Measurements from ENCODE around the gene DBN1. TPM values are rescaled to one million over a fixed set of nuclear protein-coding genes. Genes with fewer than 3 reads are reported as not detected.
A peak's percentile ranks its signal among the peaks of the same experiment; 100 is the strongest.

Gene DBN1
- total RNA-seq, 2 donors from 2014 or later, result 322 to 383 TPM

DNA sequence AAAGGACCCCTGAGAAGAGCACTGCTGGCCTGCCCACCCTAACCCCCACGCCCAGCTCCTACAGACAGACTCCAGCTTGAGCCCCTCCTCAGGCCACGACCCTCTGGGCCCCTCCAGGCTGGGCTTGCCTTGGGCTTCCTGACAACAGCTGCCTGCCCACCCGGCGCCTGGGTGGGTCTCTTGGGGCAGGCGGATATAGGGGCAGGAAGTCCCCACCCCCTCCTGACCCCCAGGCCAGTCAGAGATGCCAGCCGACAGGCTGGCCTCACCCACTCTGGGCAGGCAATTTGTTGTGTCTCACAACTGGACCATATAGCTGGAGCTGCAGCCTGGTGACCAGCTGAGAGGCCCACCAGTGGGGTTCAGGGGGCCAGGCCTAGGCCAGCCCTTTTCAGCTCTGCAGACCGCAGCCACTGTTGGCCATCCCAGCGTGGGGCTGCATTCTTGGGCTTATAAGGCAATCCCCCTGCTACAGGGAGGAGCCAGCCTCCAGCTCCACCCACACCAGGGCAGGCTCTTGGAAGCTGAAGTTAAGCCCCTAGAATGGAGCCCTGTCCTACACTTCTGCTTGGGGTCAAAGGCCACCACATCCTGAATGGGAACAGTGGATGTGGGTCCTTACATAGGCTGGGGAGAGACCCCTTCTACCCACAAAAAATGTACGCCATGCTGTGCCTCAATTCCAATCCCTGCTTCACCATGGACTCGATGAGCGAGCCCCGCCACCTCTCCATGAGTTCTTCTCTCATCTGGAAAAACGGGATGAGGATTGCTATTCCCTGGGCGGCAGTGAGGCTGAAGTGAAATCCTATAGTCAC, 22.0 kb upstream of the DBN1 start:
- peak overlapping the region; percentile 93 for H3K27ac ChIP-seq (ENCODE audit: low read depth, low read length)
- peaks cover 17% of the 10 kb centered on the region for H3K4me1 ChIP-seq (ENCODE audit: control insufficient read depth, insufficient read depth, low read length)
- Mint-ChIP-seq H3K27ac (peak overlapping the region; percentile 94), H3K9me3 (no peaks in the 10 kb centered on the region), H3K36me3 (ENCODE audit: low read depth) (peaks cover 29% of the 10 kb centered on the region), H3K27me3 (ENCODE audit: insufficient read depth) (peaks cover 28% of the 10 kb centered on the region), H3K4me3 (peak overlapping the region; percentile 74), H3K4me1 (peaks cover 28% of the 10 kb centered on the region)
- H3K27me3 ChIP-seq (ENCODE audit: control insufficient read depth, insufficient read depth, low read length, poor library complexity, severe bottlenecking), result peaks cover 14% of the 10 kb centered on the region
- WGBS, 2 experiments (ENCODE audit: insufficient coverage in 1 of 2, insufficient read length in 1 of 2), result 47 to 57% methylated on average over 8 to 14 of the region's 14 CpGs
- TF ChIP-seq, protein P1, sequence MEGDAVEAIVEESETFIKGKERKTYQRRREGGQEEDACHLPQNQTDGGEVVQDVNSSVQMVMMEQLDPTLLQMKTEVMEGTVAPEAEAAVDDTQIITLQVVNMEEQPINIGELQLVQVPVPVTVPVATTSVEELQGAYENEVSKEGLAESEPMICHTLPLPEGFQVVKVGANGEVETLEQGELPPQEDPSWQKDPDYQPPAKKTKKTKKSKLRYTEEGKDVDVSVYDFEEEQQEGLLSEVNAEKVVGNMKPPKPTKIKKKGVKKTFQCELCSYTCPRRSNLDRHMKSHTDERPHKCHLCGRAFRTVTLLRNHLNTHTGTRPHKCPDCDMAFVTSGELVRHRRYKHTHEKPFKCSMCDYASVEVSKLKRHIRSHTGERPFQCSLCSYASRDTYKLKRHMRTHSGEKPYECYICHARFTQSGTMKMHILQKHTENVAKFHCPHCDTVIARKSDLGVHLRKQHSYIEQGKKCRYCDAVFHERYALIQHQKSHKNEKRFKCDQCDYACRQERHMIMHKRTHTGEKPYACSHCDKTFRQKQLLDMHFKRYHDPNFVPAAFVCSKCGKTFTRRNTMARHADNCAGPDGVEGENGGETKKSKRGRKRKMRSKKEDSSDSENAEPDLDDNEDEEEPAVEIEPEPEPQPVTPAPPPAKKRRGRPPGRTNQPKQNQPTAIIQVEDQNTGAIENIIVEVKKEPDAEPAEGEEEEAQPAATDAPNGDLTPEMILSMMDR (conservative IDR thresholded peaks at IDR 0.05), result no peak
- peak; percentile 96 for DNase-seq
- H3K9ac ChIP-seq (ENCODE audit: extremely low read depth, low read length, poor library complexity, severe bottlenecking), result peak overlapping the region; percentile 71
- no peaks in the 10 kb centered on the region for H3K9me3 ChIP-seq (ENCODE audit: control insufficient read depth, low read length)
- peaks cover 45% of the 10 kb centered on the region for H3K36me3 ChIP-seq (ENCODE audit: control insufficient read depth, insufficient read depth, low read length)
- H3K4me3 ChIP-seq (ENCODE audit: low read length), result peak overlapping the region; percentile 92

DNA sequence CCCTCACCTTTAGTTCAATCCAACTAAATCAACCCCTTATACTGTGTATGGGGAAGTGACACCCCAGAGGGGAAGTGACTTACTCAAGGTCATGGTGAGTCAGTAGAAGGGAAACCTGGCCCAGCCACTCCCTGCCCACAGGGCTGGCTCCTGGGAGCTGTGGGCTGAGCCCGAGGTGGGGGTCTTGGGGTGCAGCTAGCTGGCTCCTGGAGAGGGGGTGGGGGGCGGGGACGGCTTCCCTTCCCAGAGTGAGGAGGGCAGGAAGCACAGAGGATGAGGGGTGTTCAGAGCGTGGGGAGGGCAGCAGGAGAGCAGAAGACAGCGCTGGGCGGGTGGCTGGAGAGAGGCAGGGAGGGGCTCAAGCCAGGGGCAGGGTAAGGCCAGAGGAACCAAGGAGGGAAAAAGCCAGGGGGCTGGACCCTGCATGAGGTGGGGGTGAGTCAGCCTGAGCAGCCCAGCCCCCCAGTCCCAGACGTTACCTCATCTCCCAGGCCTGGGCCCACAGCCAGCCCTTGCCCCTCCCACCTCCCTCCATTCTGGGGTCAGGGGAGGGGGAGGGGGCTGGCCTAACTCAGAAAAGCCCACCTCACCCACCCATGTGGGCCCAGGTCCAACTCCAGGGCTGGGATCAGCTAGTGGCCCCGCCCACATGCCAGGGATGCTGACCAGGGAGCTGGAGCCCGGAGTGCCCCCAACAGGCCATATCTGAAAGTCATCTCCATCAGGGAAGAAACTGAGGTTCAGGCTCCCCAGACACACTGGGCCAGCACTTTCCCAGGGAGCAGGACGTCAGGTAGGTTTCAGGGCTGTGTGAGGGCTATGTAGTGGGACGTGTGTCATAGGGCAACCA, 21.1 kb upstream of the DBN1 start:
- Mint-ChIP-seq H3K27me3 (ENCODE audit: insufficient read depth) (peaks cover 19% of the 10 kb centered on the region), H3K4me1 (peaks cover 28% of the 10 kb centered on the region), H3K9me3 (no peaks in the 10 kb centered on the region), H3K36me3 (ENCODE audit: low read depth) (peaks cover 35% of the 10 kb centered on the region), H3K4me3 (no peak overlapping the region), H3K27ac (peak overlapping the region; percentile 79)
- Histone ChIP-seq H3K9me3 (ENCODE audit: control insufficient read depth, low read length) (no peaks in the 10 kb centered on the region), H3K27ac (ENCODE audit: low read depth, low read length) (peak overlapping the region; percentile 93), H3K4me1 (ENCODE audit: control insufficient read depth, insufficient read depth, low read length) (peaks cover 17% of the 10 kb centered on the region), H3K27me3 (ENCODE audit: control insufficient read depth, insufficient read depth, low read length, poor library complexity, severe bottlenecking) (peaks cover 14% of the 10 kb centered on the region), H3K4me3 (ENCODE audit: low read length) (peak overlapping the region; percentile 92), H3K36me3 (ENCODE audit: control insufficient read depth, insufficient read depth, low read length) (peaks cover 54% of the 10 kb centered on the region), H3K9ac (ENCODE audit: extremely low read depth, low read length, poor library complexity, severe bottlenecking) (peak overlapping the region; percentile 51)
- peak; percentile 92 for DNase-seq
- TF ChIP-seq, protein P1 (conservative IDR thresholded peaks at IDR 0.05), result peak; percentile 49
- WGBS, 2 experiments (ENCODE audit: insufficient coverage in 1 of 2, insufficient read length in 1 of 2), result 63 to 81% methylated on average over 6 to 10 of the region's 11 CpGs

DNA sequence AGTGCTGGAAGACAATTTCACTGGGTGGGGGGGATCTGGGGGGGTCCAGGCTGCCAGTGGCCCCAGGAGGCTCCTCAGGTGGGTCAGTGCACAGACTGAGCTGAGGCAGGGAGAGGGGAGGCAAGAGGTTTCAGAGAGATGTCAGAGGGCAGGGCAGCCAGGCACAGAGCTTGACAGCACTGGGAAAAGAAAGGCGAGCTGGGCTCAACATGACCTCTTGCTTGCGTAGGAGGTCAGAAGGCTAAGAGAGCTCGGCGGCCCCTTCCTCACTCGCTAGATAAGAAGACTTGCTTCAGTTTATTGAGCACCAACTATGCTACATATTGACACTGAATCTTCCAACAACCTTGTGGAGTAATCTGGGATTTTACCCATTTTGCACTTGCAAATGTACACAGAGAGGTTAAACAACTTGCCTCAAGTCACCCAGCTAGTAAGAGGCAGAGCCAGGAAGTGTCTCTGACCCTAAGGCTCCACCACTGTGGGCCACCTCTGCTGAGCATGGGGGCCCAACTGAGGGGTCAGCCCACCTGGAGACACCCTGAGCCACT, 20.4 kb upstream of the DBN1 start:
- peaks cover 12% of the 10 kb centered on the region for H3K27me3 Mint-ChIP-seq (ENCODE audit: insufficient read depth)

More for the DNA sequence above, 20.4 kb upstream of the DBN1 start:
- peaks cover 61% of the 10 kb centered on the region for H3K36me3 ChIP-seq (ENCODE audit: control insufficient read depth, insufficient read depth, low read length)
- WGBS, 2 experiments (ENCODE audit: insufficient coverage in 1 of 2, insufficient read length in 1 of 2), result 90 to 96% methylated on average over 5 of the region's 5 CpGs
- Mint-ChIP-seq H3K4me3 (no peak overlapping the region), H3K27ac (peak overlapping the region; percentile 17), H3K36me3 (ENCODE audit: low read depth) (peaks cover 38% of the 10 kb centered on the region), H3K4me1 (peaks cover 27% of the 10 kb centered on the region), H3K9me3 (no peaks in the 10 kb centered on the region)
- no peak for DNase-seq
- H3K9me3 ChIP-seq (ENCODE audit: control insufficient read depth, low read length), result no peaks in the 10 kb centered on the region
- TF ChIP-seq, protein P1 (conservative IDR thresholded peaks at IDR 0.05), result no peak
- peaks cover 17% of the 10 kb centered on the region for H3K4me1 ChIP-seq (ENCODE audit: control insufficient read depth, insufficient read depth, low read length)
- peak overlapping the region; percentile 73 for H3K27ac ChIP-seq (ENCODE audit: low read depth, low read length)
- H3K27me3 ChIP-seq (ENCODE audit: control insufficient read depth, insufficient read depth, low read length, poor library complexity, severe bottlenecking), result peaks cover 8% of the 10 kb centered on the region
- H3K9ac ChIP-seq (ENCODE audit: extremely low read depth, low read length, poor library complexity, severe bottlenecking), result no peak overlapping the region
- peak overlapping the region; percentile 92 for H3K4me3 ChIP-seq (ENCODE audit: low read length)
